Calu3 (cell line): Measurements from ENCODE around the gene PLEKHG5. TPM values are rescaled to one million over a fixed set of nuclear protein-coding genes. Genes with fewer than 3 reads are reported as not detected.

Experiments
- BruUV-seq: library from RNA; stranded (reverse); fragments of 400-500 nt; replicated peaks from 2 replicates; lab custom pipeline; 2021; lab: Mats Ljungman, UMichigan
- CTCF ChIA-PET: fragments of 300-600 bp; sonication (Branson Sonifier 250); formaldehyde crosslinking; loops from one replicate; lab custom pipeline; 2022; ENCODE audit warnings: antibody characterized with exemption; lab: Charles Lee
- DNase-seq: peaks from one replicate; pipeline ENCODE4 v3.0.0; 2022
- H3K27ac Mint-ChIP-seq: one replicate; pipeline ENCODE4 v1.8.0; 2022; ENCODE audit warnings: mixed read lengths; ENCODE audit not compliant: unreplicated experiment
- H3K27me3 Mint-ChIP-seq: one replicate; pipeline ENCODE4 v1.8.0; 2022; ENCODE audit warnings: mixed read lengths; ENCODE audit not compliant: unreplicated experiment
- H3K36me3 Mint-ChIP-seq: one replicate; pipeline ENCODE4 v1.8.0; 2022; ENCODE audit warnings: mild to moderate bottlenecking, moderate library complexity, mixed read lengths; ENCODE audit not compliant: insufficient read depth, unreplicated experiment
- H3K4me1 Mint-ChIP-seq: one replicate; pipeline ENCODE4 v1.8.0; 2022; ENCODE audit warnings: mild to moderate bottlenecking, low read depth, mixed read lengths; ENCODE audit not compliant: unreplicated experiment
- H3K4me3 Mint-ChIP-seq: one replicate; pipeline ENCODE4 v1.8.0; 2022; ENCODE audit warnings: mild to moderate bottlenecking, low read depth, moderate library complexity, mixed read lengths; ENCODE audit not compliant: unreplicated experiment
- H3K9me3 Mint-ChIP-seq: one replicate; pipeline ENCODE4 v1.8.0; 2022; ENCODE audit warnings: low read depth, mixed read lengths; ENCODE audit not compliant: unreplicated experiment
- CTCF ChIP-seq: fragments of 200-600 bp; IDR thresholded peaks from one replicate; pipeline ENCODE4 v1.8.0; 2022; ENCODE audit warnings: antibody characterized with exemption; ENCODE audit not compliant: unreplicated experiment
- intact Hi-C: fragments of 100-400 bp; cut with micrococcal nuclease; formaldehyde crosslinking; loops from one replicate; pipeline ENCODE4 v1.10.0; 2022; ENCODE audit not compliant: unreplicated experiment
- total RNA-seq: library from RNA; stranded (reverse); gene quantifications from 2 replicates; pipeline ENCODE4 v1.2.3, GENCODE V29; 2022

The PLEKHG5 gene
- total RNA-seq, 1 experiment from 2014 or later: 5.1 TPM

- intact Hi-C loops: no loop called here
- Mint-ChIP-seq H3K36me3 (peaks cover 5% of the 10 kb centered on the region), H3K4me3 (no peak overlapping the region), H3K9me3 (no peaks in the 10 kb centered on the region), H3K27me3 (peaks cover 22% of the 10 kb centered on the region), H3K27ac (no peak overlapping the region), H3K4me1 (no peaks in the 10 kb centered on the region)
- CTCF ChIA-PET: no interaction called here
- DNase-seq: no peak
- TF ChIP-seq CTCF: no peak
- BruUV-seq: no TSS peak
These were observed 16.8 kb upstream of the PLEKHG5 start for GRCh38 chr1:6508154-6508815.

- no peak for TF ChIP-seq CTCF
- DNase-seq: no peak
These were observed 16.0 kb upstream of the PLEKHG5 start for GRCh38 chr1:6507461-6507911.

GRCh38 chr1:6507037-6507428 is 15.6 kb upstream of the PLEKHG5 start:
- no peak overlapping the region for H3K4me3 Mint-ChIP-seq
- H3K4me1 Mint-ChIP-seq: no peaks in the 10 kb centered on the region
- CTCF ChIA-PET: interaction anchor here (0.5 kb wide), 1 partner anchor 10 kb away, joined by 4 read pairs; no protein-coding TSS in a partner anchor
- BruUV-seq: no TSS peak
- H3K9me3 Mint-ChIP-seq: no peaks in the 10 kb centered on the region
- H3K36me3 Mint-ChIP-seq: peaks cover 5% of the 10 kb centered on the region
- H3K27ac Mint-ChIP-seq: no peak overlapping the region
- no peak for TF ChIP-seq CTCF
- DNase-seq: no peak
- intact Hi-C loops: no loop called here
- H3K27me3 Mint-ChIP-seq: peaks cover 22% of the 10 kb centered on the region

More at GRCh38 chr1:6507461-6507911, 16.0 kb upstream of the PLEKHG5 start:
- CTCF ChIA-PET: interaction anchor here (0.5 kb wide), 1 partner anchor 10 kb away, joined by 4 read pairs; no protein-coding TSS in a partner anchor
- H3K4me3 Mint-ChIP-seq: no peak overlapping the region
- intact Hi-C loops: no loop called here
- no peak overlapping the region for H3K27ac Mint-ChIP-seq
- no TSS peak for BruUV-seq
- peaks cover 5% of the 10 kb centered on the region for H3K36me3 Mint-ChIP-seq
- H3K4me1 Mint-ChIP-seq: no peaks in the 10 kb centered on the region
- H3K9me3 Mint-ChIP-seq: no peaks in the 10 kb centered on the region
- H3K27me3 Mint-ChIP-seq: peaks cover 22% of the 10 kb centered on the region

GRCh38 chr1:6506210-6507036 is 15.0 kb upstream of the PLEKHG5 start:
- intact Hi-C loops: no loop called here
- Mint-ChIP-seq H3K27me3 (peaks cover 27% of the 10 kb centered on the region), H3K36me3 (peaks cover 5% of the 10 kb centered on the region), H3K27ac (no peak overlapping the region), H3K9me3 (no peaks in the 10 kb centered on the region), H3K4me3 (no peak overlapping the region), H3K4me1 (no peaks in the 10 kb centered on the region)
- CTCF ChIA-PET: no interaction called here
- no peak for TF ChIP-seq CTCF
- no peak for DNase-seq
- BruUV-seq: no TSS peak
